AG04450 (cell line): Measurements from ENCODE around the gene MARK4. TPM values are rescaled to one million over a fixed set of nuclear protein-coding genes. Genes with fewer than 3 reads are reported as not detected.

Experiments used
- CTCF ChIA-PET: fragments of 300-600, 350-600 bp; formaldehyde crosslinking; extraction: SDS; loops from one replicate; lab custom pipeline; 2022; ENCODE audit warnings: antibody characterized with exemption, inconsistent platforms; lab: Charles Lee
- POLR2A ChIA-PET: fragments of 350-600 bp; formaldehyde crosslinking; extraction: SDS; loops from one replicate; lab custom pipeline; 2021; ENCODE audit warnings: antibody characterized with exemption, inconsistent platforms; lab: Yijun Ruan, JAX
- DNase-seq: peaks from one replicate; pipeline ENCODE4 v3.0.0-alpha.2; 2011; ENCODE audit warnings: low read depth, low spot score
- H3K27ac ChIP-seq: one replicate; pipeline ENCODE4 v1.5.1; 2012; ENCODE audit warnings: low read depth, low read length, control low read depth
- H3K27me3 ChIP-seq: one replicate; pipeline ENCODE4 v1.6.0; 2012; ENCODE audit warnings: low read length; ENCODE audit not compliant: control insufficient read depth, insufficient read depth
- H3K4me3 ChIP-seq: 2 replicates; pipeline ENCODE4 v1.5.1; 2011; ENCODE audit warnings: mild to moderate bottlenecking, low read depth, low read length, control low read depth
- H3K9me3 ChIP-seq: 2 replicates; pipeline ENCODE4 v1.5.1; 2012; ENCODE audit warnings: low read length; ENCODE audit not compliant: control insufficient read depth, insufficient read depth
- CTCF ChIP-seq: IDR thresholded peaks from 2 replicates; pipeline ENCODE4 v1.5.1; 2011; ENCODE audit warnings: low read depth, low read length, control low read depth, inconsistent platforms
- polyA plus RNA-seq: library from polyadenylated mRNA; depleted of rRNA; stranded (reverse); fragments of >200 nt; gene quantifications from 2 replicates; pipeline ENCODE4 v1.2.3, GENCODE V29; 2011

Gene MARK4
- polyA plus RNA-seq, 1 experiment = 12.6 TPM

GRCh38 chr19:45322744-45323281, 71.7 kb downstream of the MARK4 start, which contains the start of gene CKM:
TSS of gene CKM (minus strand) at chr19:45322875. CDS start at chr19:45319713, 3,162 bp downstream.
- TF ChIP-seq CTCF = no peak
- Histone ChIP-seq H3K4me3 (peak within 1 kb of the TSS; percentile 41), H3K27ac (no peak within 1 kb of the TSS), H3K9me3 (no peaks in the 10 kb centered on the region), H3K27me3 (peaks cover 24% of the 10 kb centered on the region)
- POLR2A ChIA-PET = interaction anchor here (0.6 to 0.7 kb wide), 2 partner anchors 10 to 47 kb away, joined by 3 read pairs; no protein-coding TSS in a partner anchor
- DNase-seq = no peak
- CTCF ChIA-PET = no interaction called here

GRCh38 chr19:45323671-45324081, 72.6 kb downstream of the MARK4 start:
- ChIA-PET CTCF (no interaction called here), POLR2A (no interaction called here)
- peak overlapping the region; percentile 41 for H3K4me3 ChIP-seq
- TF ChIP-seq CTCF = no peak
- H3K9me3 ChIP-seq = no peaks in the 10 kb centered on the region
- DNase-seq = no peak
- peaks cover 24% of the 10 kb centered on the region for H3K27me3 ChIP-seq
- H3K27ac ChIP-seq = no peak overlapping the region

GRCh38 chr19:45324349-45324907, 73.4 kb downstream of the MARK4 start:
- ChIA-PET CTCF (no interaction called here), POLR2A (no interaction called here)

GRCh38 chr19:45327404-45328143, 76.5 kb downstream of the MARK4 start:
- TF ChIP-seq CTCF = no peak
- H3K27ac ChIP-seq = no peak overlapping the region
- CTCF ChIA-PET = interaction anchor here (1.0 to 2.0 kb wide), 2 partner anchors 12 to 127 kb away, joined by 3 to 6 read pairs; no protein-coding TSS in a partner anchor
- peaks cover 21% of the 10 kb centered on the region for H3K27me3 ChIP-seq
- no peak overlapping the region for H3K4me3 ChIP-seq
- DNase-seq = no peak
- POLR2A ChIA-PET = interaction anchor here (1.0 kb wide), 1 partner anchor 9 kb away, joined by 3 read pairs; no protein-coding TSS in a partner anchor
- no peaks in the 10 kb centered on the region for H3K9me3 ChIP-seq

More at GRCh38 chr19:45324349-45324907, 73.4 kb downstream of the MARK4 start:
- no peak for TF ChIP-seq CTCF
- no peak for DNase-seq
- H3K27ac ChIP-seq = no peak overlapping the region
- H3K9me3 ChIP-seq = no peaks in the 10 kb centered on the region
- peaks cover 24% of the 10 kb centered on the region for H3K27me3 ChIP-seq
- no peak overlapping the region for H3K4me3 ChIP-seq

- ChIA-PET POLR2A (no interaction called here), CTCF (no interaction called here)
- peaks cover 4% of the 10 kb centered on the region for H3K27me3 ChIP-seq
- no peak overlapping the region for H3K27ac ChIP-seq
- no peak for DNase-seq
- no peak overlapping the region for H3K4me3 ChIP-seq
- no peak for TF ChIP-seq CTCF
- H3K9me3 ChIP-seq = no peaks in the 10 kb centered on the region
These were observed 80.3 kb downstream of the MARK4 start for GRCh38 chr19:45331411-45331810.
